ENCODE data around the gene SMS. TPM values are rescaled to one million over a fixed set of nuclear protein-coding genes. Genes with fewer than 3 reads are reported as not detected.

The SMS gene
- total RNA-seq, 1 donor from 2014 or later, result 53.4 TPM

DNA sequence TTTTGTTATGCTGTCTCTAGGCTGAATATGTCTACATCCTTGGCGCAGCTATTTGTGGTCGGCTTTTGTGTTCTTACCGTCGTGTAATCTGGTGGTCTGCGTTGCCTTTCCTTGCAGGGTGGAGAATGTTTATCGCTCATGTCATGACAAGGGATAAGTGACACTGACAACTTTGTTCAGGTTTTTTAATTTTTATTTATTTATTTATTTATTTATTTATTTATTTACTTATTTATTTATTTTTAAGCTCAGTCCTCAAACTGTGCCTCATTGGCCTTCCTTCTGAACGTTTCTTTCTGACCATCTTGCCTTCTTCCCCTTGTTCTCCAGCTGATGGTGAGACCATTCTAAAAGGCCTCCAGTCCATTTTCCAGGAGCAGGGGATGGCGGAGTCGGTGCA, 26.4 kb downstream of the SMS start:
- DNase-seq (no peak), ATAC-seq (no peak)
- Histone ChIP-seq H3K27me3 (no peaks in the 10 kb centered on the region), H3K4me1 (peaks cover 9% of the 10 kb centered on the region), H3K36me3 (no peaks in the 10 kb centered on the region), H3K9me3 (no peaks in the 10 kb centered on the region), H3K4me3 (no peak overlapping the region), H3K27ac (no peak overlapping the region)
- intact Hi-C loops (cut with DNase I), result no loop called here
- TF ChIP-seq, protein P1, sequence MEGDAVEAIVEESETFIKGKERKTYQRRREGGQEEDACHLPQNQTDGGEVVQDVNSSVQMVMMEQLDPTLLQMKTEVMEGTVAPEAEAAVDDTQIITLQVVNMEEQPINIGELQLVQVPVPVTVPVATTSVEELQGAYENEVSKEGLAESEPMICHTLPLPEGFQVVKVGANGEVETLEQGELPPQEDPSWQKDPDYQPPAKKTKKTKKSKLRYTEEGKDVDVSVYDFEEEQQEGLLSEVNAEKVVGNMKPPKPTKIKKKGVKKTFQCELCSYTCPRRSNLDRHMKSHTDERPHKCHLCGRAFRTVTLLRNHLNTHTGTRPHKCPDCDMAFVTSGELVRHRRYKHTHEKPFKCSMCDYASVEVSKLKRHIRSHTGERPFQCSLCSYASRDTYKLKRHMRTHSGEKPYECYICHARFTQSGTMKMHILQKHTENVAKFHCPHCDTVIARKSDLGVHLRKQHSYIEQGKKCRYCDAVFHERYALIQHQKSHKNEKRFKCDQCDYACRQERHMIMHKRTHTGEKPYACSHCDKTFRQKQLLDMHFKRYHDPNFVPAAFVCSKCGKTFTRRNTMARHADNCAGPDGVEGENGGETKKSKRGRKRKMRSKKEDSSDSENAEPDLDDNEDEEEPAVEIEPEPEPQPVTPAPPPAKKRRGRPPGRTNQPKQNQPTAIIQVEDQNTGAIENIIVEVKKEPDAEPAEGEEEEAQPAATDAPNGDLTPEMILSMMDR (IDR thresholded peaks at IDR 0.05), result no peak

DNA sequence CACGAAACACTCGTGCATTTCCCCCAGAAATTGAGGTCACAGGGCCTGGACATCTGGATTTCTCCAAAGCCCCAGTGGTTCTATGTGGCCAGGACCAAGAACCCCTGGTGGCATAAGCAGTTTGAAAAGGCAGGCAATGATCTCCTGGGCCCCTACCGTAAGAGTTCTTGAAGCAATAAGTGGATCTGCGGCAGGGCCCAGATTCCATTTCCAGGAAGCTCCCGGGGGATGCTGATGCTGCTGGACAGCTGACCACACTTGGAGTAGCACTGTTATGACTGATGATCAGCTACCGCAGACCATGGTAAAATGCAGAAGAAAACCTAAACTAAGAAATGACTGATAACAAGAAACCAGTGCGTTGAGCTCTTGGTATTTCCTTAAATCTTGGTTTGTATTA, 27.8 kb downstream of the SMS start:
- ATAC-seq (no peak), DNase-seq (no peak)
- H3K36me3 ChIP-seq, result no peaks in the 10 kb centered on the region
- no peak overlapping the region for H3K4me3 ChIP-seq
- no peak overlapping the region for H3K27ac ChIP-seq
- TF ChIP-seq, protein P1 (IDR thresholded peaks at IDR 0.05), result no peak
- no peaks in the 10 kb centered on the region for H3K27me3 ChIP-seq
- intact Hi-C loops (cut with DNase I), result no loop called here
- H3K4me1 ChIP-seq, result peaks cover 3% of the 10 kb centered on the region
- no peaks in the 10 kb centered on the region for H3K9me3 ChIP-seq

DNA sequence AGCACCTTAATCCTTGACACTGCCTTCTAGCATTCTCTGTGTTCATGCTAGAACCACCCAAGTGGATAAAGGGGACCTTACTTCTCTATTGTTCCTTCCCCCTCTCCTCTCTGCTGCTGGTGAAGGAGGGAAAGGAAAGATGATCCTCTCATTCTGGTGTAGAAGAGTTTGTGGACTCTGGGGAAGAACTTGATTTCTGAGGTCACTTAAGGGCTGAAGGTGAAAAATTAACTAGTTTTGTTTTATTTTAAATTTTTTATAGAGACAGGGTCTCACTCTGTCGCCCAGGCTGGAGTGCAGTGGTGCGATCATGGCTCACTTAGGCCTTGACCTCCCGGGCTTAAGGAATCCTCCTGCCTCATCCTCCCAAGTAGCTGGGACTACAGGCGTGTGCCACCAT, 29.8 kb downstream of the SMS start:
- ATAC-seq, result no peak
- DNase-seq, result no peak
- intact Hi-C loops (cut with DNase I), result no loop called here
- no peaks in the 10 kb centered on the region for H3K27me3 ChIP-seq
- no peaks in the 10 kb centered on the region for H3K36me3 ChIP-seq
- H3K4me1 ChIP-seq, result no peaks in the 10 kb centered on the region
- H3K27ac ChIP-seq, result no peak overlapping the region
- TF ChIP-seq, protein P1 (IDR thresholded peaks at IDR 0.05), result no peak
- H3K9me3 ChIP-seq, result no peaks in the 10 kb centered on the region
- H3K4me3 ChIP-seq, result no peak overlapping the region

DNA sequence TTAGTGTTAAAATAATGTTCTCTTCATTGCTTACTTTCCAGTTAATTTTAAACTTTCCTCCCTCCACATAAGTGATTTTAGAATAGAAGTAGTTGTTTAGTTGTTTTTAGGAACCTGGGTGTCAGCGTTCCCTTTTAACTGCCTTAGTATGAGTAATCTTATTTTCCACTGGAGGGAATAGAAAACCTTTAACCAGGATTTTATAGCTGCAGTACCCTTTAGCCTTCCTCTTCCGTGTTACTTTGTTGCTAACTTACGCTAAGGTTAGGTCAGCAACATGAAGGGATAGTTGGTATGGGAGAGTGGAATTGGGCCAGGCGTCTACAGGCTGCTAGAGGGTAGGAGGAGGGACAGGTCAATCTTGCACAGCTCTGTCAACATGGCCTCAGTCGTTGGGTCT, 31.5 kb downstream of the SMS start:
- intact Hi-C loops (cut with DNase I), result no loop called here
- Histone ChIP-seq H3K27me3 (no peaks in the 10 kb centered on the region), H3K27ac (no peak overlapping the region), H3K4me3 (no peak overlapping the region), H3K36me3 (no peaks in the 10 kb centered on the region), H3K9me3 (no peaks in the 10 kb centered on the region), H3K4me1 (no peaks in the 10 kb centered on the region)
- ATAC-seq (no peak), DNase-seq (no peak)
- TF ChIP-seq, protein P1 (IDR thresholded peaks at IDR 0.05), result no peak

DNA sequence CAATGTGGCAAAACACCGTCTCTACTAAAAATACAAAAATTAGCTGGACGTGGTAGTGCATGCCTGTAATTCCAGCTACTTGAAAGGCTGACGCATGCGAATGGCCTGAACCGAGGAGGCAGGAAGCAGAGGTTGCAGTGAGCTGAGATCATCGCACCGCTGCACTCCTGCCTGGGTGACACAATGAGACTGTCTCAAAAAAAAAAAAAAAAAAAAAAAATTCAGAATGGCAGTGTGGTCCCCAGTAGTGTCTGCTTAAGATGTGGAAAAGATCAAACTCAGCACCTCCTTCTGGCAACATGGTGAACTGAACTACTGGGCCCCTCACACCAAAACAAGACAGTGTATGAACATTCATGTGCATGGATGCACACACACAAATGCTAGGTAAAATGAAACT, 32.2 kb downstream of the SMS start:
- TF ChIP-seq, protein P1 (IDR thresholded peaks at IDR 0.05), result no peak
- Histone ChIP-seq H3K4me3 (no peak overlapping the region), H3K4me1 (no peaks in the 10 kb centered on the region), H3K27me3 (no peaks in the 10 kb centered on the region), H3K27ac (no peak overlapping the region), H3K9me3 (no peaks in the 10 kb centered on the region), H3K36me3 (no peaks in the 10 kb centered on the region)
- intact Hi-C loops (cut with DNase I), result no loop called here
- ATAC-seq, result peak; percentile 61
- no peak for DNase-seq

DNA sequence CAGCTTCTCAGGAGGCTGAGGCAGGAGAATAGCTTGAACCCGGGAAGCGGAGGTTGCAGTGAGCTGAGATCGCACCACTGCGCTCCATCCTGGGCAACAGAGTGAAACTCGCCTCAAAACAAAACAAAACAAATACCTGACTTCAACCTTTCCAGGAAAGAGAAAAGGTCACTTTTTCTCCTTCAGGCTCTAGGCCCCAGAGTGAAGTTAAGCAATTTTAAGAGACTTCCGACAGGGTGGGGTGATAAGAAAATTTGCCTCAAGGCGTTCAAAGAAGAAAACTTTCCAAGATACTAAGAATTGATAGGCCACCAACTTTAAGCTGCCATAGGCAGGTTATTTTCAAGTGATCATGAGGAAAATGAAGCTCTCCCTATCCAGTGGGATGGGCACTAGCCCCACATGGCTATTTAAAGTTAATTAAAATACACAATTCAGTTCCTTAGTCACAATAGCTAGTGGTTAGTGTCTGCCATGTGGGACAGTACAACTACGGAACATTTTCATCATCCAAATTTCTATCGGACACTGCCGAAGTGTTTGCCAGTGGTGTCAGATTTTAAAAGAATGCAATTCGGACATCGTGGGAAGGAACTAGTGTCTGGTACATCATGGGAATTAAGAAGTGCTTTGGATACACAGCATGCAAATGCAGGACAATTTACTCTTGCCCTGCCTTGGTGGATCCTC, 33.0 kb downstream of the SMS start:
- H3K36me3 ChIP-seq, result peaks cover under 1% of the 10 kb centered on the region
- intact Hi-C loops (cut with DNase I), result no loop called here
- TF ChIP-seq, protein P1 (IDR thresholded peaks at IDR 0.05), result no peak
- no peak overlapping the region for H3K4me3 ChIP-seq
- H3K27me3 ChIP-seq, result no peaks in the 10 kb centered on the region
- no peaks in the 10 kb centered on the region for H3K4me1 ChIP-seq
- ATAC-seq, result no peak
- peak overlapping the region; percentile 66 for H3K27ac ChIP-seq
- no peak for DNase-seq
- H3K9me3 ChIP-seq, result no peaks in the 10 kb centered on the region

Data from upper lobe of right lung (tissue), 1 donor.